HL-60 (cell line): ENCODE results near the gene GRIN2D.

Experiments
- DNase-seq, 2 experiments: peaks; one replicate each; pipeline ENCODE4 v3.0.0-alpha.2; 2010 to 2020; ENCODE audit warnings: low read depth in 1 of 2, low spot score in 1 of 2
- H3K27ac ChIP-seq: fragments of 250-450 bp; sonication (Bioruptor Pico); replicated peaks from 2 replicates; pipeline ENCODE4 v1.5.1; 2020; ENCODE audit warnings: mild to moderate bottlenecking, moderate library complexity
- H3K27me3 ChIP-seq: fragments of 250-450 bp; sonication (Bioruptor Pico); 2 replicates; pipeline ENCODE4 v1.5.1; 2021; ENCODE audit warnings: mild to moderate bottlenecking, moderate library complexity; ENCODE audit not compliant: insufficient read depth, poor library complexity, severe bottlenecking
- H3K4me3 ChIP-seq: replicated peaks from 2 replicates; pipeline ENCODE4 v1.5.1; 2011; ENCODE audit warnings: mild to moderate bottlenecking, control low read depth, low read length; ENCODE audit not compliant: insufficient read depth
- GABPA ChIP-seq: IDR thresholded peaks from 2 replicates; pipeline ENCODE4 v1.6.1; 2012; ENCODE audit warnings: low read depth
- POLR2AphosphoS5 ChIP-seq: IDR thresholded peaks from 2 replicates; pipeline ENCODE4 v1.6.1; 2012; ENCODE audit warnings: low read depth
- SPI1 ChIP-seq: IDR thresholded peaks from 2 replicates; pipeline ENCODE4 v1.6.1; 2012; ENCODE audit warnings: low read depth, mild to moderate bottlenecking, borderline replicate concordance
- TF ChIP-seq, protein P1 (sequence below): IDR thresholded peaks from one replicate; pipeline ENCODE4 v1.5.1; 2011; ENCODE audit warnings: low read length, control low read depth, inconsistent platforms; ENCODE audit not compliant: insufficient read depth
- TF ChIP-seq, protein P2 (sequence below): IDR thresholded peaks from 2 replicates; pipeline ENCODE4 v1.6.1; 2012; ENCODE audit warnings: low read depth; ENCODE audit not compliant: insufficient replicate concordance

GRIN2D gene

DNA sequence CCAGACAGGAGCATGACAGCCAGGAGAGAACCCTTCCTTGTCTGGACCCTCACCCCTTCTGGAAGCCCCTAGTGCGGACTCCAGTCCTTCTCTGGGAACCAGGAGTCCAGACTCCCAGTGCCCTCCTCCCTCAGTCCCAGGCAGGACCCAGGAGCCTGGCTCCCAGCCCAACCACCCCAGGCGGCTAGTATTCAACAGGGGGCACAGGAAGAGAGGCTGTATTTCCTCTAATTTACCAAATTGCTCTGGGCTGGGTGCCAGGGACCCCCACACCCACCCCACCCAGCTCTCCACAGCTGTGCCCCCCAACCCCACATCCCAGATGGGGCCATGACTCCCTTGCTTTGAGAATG lies 3.3 kb downstream of the GRIN2D start:
- DNase-seq, result no peak
- Histone ChIP-seq H3K4me3 (no peak overlapping the region), H3K27ac (no peak overlapping the region), H3K27me3 (peaks cover 52% of the 10 kb centered on the region)
- TF ChIP-seq SPI1 (no peak), GABPA (no peak), POLR2AphosphoS5 (no peak)
- TF ChIP-seq, protein P1, sequence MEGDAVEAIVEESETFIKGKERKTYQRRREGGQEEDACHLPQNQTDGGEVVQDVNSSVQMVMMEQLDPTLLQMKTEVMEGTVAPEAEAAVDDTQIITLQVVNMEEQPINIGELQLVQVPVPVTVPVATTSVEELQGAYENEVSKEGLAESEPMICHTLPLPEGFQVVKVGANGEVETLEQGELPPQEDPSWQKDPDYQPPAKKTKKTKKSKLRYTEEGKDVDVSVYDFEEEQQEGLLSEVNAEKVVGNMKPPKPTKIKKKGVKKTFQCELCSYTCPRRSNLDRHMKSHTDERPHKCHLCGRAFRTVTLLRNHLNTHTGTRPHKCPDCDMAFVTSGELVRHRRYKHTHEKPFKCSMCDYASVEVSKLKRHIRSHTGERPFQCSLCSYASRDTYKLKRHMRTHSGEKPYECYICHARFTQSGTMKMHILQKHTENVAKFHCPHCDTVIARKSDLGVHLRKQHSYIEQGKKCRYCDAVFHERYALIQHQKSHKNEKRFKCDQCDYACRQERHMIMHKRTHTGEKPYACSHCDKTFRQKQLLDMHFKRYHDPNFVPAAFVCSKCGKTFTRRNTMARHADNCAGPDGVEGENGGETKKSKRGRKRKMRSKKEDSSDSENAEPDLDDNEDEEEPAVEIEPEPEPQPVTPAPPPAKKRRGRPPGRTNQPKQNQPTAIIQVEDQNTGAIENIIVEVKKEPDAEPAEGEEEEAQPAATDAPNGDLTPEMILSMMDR, result no peak
- TF ChIP-seq, protein P2, sequence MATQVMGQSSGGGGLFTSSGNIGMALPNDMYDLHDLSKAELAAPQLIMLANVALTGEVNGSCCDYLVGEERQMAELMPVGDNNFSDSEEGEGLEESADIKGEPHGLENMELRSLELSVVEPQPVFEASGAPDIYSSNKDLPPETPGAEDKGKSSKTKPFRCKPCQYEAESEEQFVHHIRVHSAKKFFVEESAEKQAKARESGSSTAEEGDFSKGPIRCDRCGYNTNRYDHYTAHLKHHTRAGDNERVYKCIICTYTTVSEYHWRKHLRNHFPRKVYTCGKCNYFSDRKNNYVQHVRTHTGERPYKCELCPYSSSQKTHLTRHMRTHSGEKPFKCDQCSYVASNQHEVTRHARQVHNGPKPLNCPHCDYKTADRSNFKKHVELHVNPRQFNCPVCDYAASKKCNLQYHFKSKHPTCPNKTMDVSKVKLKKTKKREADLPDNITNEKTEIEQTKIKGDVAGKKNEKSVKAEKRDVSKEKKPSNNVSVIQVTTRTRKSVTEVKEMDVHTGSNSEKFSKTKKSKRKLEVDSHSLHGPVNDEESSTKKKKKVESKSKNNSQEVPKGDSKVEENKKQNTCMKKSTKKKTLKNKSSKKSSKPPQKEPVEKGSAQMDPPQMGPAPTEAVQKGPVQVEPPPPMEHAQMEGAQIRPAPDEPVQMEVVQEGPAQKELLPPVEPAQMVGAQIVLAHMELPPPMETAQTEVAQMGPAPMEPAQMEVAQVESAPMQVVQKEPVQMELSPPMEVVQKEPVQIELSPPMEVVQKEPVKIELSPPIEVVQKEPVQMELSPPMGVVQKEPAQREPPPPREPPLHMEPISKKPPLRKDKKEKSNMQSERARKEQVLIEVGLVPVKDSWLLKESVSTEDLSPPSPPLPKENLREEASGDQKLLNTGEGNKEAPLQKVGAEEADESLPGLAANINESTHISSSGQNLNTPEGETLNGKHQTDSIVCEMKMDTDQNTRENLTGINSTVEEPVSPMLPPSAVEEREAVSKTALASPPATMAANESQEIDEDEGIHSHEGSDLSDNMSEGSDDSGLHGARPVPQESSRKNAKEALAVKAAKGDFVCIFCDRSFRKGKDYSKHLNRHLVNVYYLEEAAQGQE, result no peak

DNA sequence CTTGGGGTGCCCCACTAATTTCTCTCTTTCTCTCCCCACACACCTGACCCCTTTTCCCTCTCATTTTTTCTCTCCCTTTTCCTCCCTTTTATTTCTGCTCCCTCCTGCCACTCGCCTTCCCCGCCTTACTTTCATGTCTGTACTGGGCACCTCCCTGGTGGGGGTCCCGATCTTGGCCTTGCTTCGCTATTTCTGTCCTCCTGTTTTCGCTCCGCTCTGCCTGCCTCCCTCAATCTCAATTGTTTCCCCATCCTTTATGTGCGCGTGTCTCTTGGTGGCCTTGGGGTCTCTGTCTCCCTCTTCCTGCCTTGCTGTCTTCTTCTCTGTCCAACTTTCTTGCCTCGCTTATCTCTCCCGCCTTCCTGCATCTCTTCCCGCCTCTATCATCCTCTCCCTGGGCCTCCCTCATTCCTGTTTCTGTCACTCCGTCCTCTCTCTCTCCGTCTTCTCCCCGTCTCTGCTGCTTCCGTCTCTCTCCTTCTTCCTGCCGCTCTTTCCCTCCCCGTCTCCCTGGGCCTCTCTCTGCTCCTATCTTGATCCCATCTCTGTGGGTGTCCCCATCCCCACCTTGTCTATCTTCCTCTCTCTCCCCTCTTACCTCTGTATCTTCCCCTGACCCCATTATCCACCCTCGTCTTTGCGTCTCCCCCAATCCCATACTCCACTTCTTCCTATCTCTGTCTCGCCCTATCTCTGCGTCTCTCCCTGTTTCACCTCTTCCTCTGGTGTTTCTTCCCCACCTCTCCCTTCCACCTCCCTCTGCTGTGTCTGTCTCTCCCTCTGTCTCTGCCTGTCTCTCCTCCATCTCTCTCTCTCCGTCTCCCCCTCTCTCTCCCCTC lies 4.0 kb downstream of the GRIN2D start:
- TF ChIP-seq, protein P2, result no peak
- TF ChIP-seq SPI1 (no peak), POLR2AphosphoS5 (no peak), GABPA (no peak)
- TF ChIP-seq, protein P1, result no peak
- H3K27me3 ChIP-seq, result peaks cover 50% of the 10 kb centered on the region
- DNase-seq, result no peak
- no peak overlapping the region for H3K27ac ChIP-seq
- peak overlapping the region; percentile 48 for H3K4me3 ChIP-seq

DNA sequence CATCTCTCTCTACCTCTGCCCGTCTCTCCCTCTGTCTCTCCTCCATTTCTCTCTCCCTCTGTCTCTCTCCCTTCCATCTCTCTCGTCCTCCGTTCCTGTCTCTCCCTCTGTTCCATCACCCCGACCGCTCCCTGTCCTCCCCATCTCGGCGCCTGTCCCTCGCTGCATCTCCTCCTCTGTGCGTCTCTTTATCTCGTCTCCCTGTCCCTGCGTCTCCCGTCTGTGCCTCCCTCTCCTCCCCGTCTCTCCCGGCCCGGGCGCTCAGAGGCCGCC lies 4.6 kb downstream of the GRIN2D start:
- TF ChIP-seq POLR2AphosphoS5 (0 out of 2 replicates have a peak, but pooled peaks have one; percentile 3), GABPA (no peak)
- TF ChIP-seq, protein P1, result no peak
- TF ChIP-seq, protein P2, result no peak
- Histone ChIP-seq H3K27ac (no peak overlapping the region), H3K27me3 (peaks cover 45% of the 10 kb centered on the region), H3K4me3 (peak overlapping the region; percentile 48)
- DNase-seq, result no peak
